SK-N-SH (cell line): Measurements from ENCODE around the gene ZNF626. TPM values are rescaled to one million over a fixed set of nuclear protein-coding genes. Genes with fewer than 3 reads are reported as not detected.
"Not testable (repeated sequence)": the region's sequence is repeated elsewhere in the genome, so short reads cannot be mapped to it uniquely, and the experiment has no call there.

ENCODE experiments used
- CTCF ChIA-PET: fragments of 300-600, 350-600 bp; formaldehyde crosslinking; extraction: SDS; loops from one replicate; lab custom pipeline; 2021; lab: Yijun Ruan, JAX
- POLR2A ChIA-PET: fragments of 350-600 bp; sonication (Branson Sonifier 250); formaldehyde crosslinking; extraction: SDS; loops from one replicate; lab custom pipeline; 2020; ENCODE audit warnings: antibody characterized with exemption, inconsistent platforms; lab: Yijun Ruan, JAX
- DNase-seq: peaks from one replicate; pipeline ENCODE4 v3.0.0; 2012
- H2AFZ ChIP-seq: fragments of 200-600 bp; sonication (generic); 2 replicates; pipeline ENCODE4 v1.8.1; 2016; ENCODE audit warnings: antibody characterized with exemption, mild to moderate bottlenecking, low read depth
- H3F3A ChIP-seq: fragments of 200-600 bp; sonication (generic); replicated peaks from 2 replicates; pipeline ENCODE3; 2016; ENCODE audit warnings: antibody characterized with exemption, mild to moderate bottlenecking; ENCODE audit not compliant: insufficient read depth
- H3K27ac ChIP-seq, 2 experiments: fragments of 200-500 bp in 1 of 2; fragments of 200-600 bp in 1 of 2; sonication (Bioruptor generic) in 1 of 2; sonication (generic), shearing (Covaris generic) in 1 of 2; 2 replicates each; pipeline versions ENCODE4 v1.5.1 to v1.6.1; 2014 to 2016; ENCODE audit warnings: low read depth in 2 of 2, inconsistent platforms in 1 of 2, low read length in 1 of 2, mild to moderate bottlenecking in 1 of 2, mixed read lengths in 1 of 2
- H3K27me3 ChIP-seq: fragments of 200-600 bp; sonication (generic), shearing (Covaris generic); 2 replicates; pipeline ENCODE4 v1.6.1; 2016; ENCODE audit warnings: mixed run types; ENCODE audit not compliant: insufficient read depth
- H3K36me3 ChIP-seq, 2 experiments: fragments of 200-500 bp in 1 of 2; fragments of 200-600 bp in 1 of 2; sonication (Bioruptor generic) in 1 of 2; sonication (generic) in 1 of 2; replicated peaks in 1 of 2; 2 replicates each; pipeline versions ENCODE3 to v1.5.1; 2014 to 2016; ENCODE audit warnings: low read length in 1 of 2, mild to moderate bottlenecking in 1 of 2; ENCODE audit not compliant: insufficient read depth in 2 of 2, control insufficient read depth in 1 of 2
- H3K4me1 ChIP-seq, 2 experiments: fragments of 200-500 bp in 1 of 2; fragments of 200-600 bp in 1 of 2; sonication (Bioruptor generic) in 1 of 2; sonication (generic), shearing (Covaris generic) in 1 of 2; 2 replicates each; pipeline versions ENCODE4 v1.5.1 to v1.6.1; 2014 to 2016; ENCODE audit warnings: low read depth in 1 of 2, low read length in 1 of 2, mixed run types in 1 of 2; ENCODE audit not compliant: insufficient read depth in 2 of 2, control insufficient read depth in 1 of 2
- H3K4me2 ChIP-seq: fragments of 200-600 bp; sonication (generic), shearing (Covaris generic); 2 replicates; pipeline ENCODE4 v1.6.1; 2017; ENCODE audit warnings: mixed run types
- H3K4me3 ChIP-seq, 2 experiments: fragments of 200-500 bp in 1 of 2; fragments of 200-600 bp in 1 of 2; sonication (Bioruptor generic) in 1 of 2; sonication (generic), shearing (Covaris generic) in 1 of 2; 2 replicates each; pipeline versions ENCODE4 v1.5.1 to v1.8.1; 2014 to 2016; ENCODE audit warnings: low read depth in 2 of 2, inconsistent platforms in 1 of 2, low read length in 1 of 2, mild to moderate bottlenecking in 1 of 2, mixed read lengths in 1 of 2, moderate library complexity in 1 of 2
- H3K79me2 ChIP-seq: fragments of 200-600 bp; sonication (generic); 2 replicates; pipeline ENCODE4 v1.8.1; 2017; ENCODE audit warnings: mild to moderate bottlenecking; ENCODE audit not compliant: insufficient read depth
- H3K9ac ChIP-seq: fragments of 200-600 bp; sonication (generic); 2 replicates; pipeline ENCODE4 v1.6.1; 2017; ENCODE audit warnings: mixed run types
- H3K9me2 ChIP-seq: fragments of 200-600 bp; sonication (generic); 2 replicates; pipeline ENCODE4 v1.6.1; 2017; ENCODE audit warnings: mixed run types
- H3K9me3 ChIP-seq: fragments of 200-600 bp; sonication (generic); 2 replicates; pipeline ENCODE4 v1.6.1; 2017; ENCODE audit warnings: mixed run types, mild to moderate bottlenecking, moderate library complexity
- H4K20me1 ChIP-seq: fragments of 200-600 bp; sonication (generic); 2 replicates; pipeline ENCODE4 v1.6.1; 2017; ENCODE audit warnings: mild to moderate bottlenecking, mixed run types; ENCODE audit not compliant: insufficient read depth
- EZH2phosphoT487 ChIP-seq: fragments of 200-600 bp; sonication (generic); IDR thresholded peaks from 2 replicates; pipeline ENCODE4 v1.6.1; 2017; ENCODE audit warnings: low read depth, mixed run types, mild to moderate bottlenecking, antibody characterized with exemption, moderate library complexity, borderline replicate concordance
- FOXM1 ChIP-seq: IDR thresholded peaks from 2 replicates; pipeline ENCODE4 v1.4.0; 2012; ENCODE audit warnings: low read depth, mild to moderate bottlenecking
- NFIC ChIP-seq: IDR thresholded peaks from 2 replicates; pipeline ENCODE4 v1.4.0; 2012; ENCODE audit warnings: borderline replicate concordance
- POLR2AphosphoS5 ChIP-seq: IDR thresholded peaks from 2 replicates; pipeline ENCODE4 v1.6.1; 2012; ENCODE audit warnings: low read depth, low read length
- RCOR1 ChIP-seq: fragments of 150-350 bp; IDR thresholded peaks from 2 replicates; pipeline ENCODE4 v1.6.1; 2017; ENCODE audit warnings: antibody characterized with exemption, low read length
- SIN3A ChIP-seq: IDR thresholded peaks from 2 replicates; pipeline ENCODE4 v1.6.1; 2012; ENCODE audit warnings: low read depth, mild to moderate bottlenecking, low read length, moderate library complexity, borderline replicate concordance
- SMC3 ChIP-seq: IDR thresholded peaks from 2 replicates; pipeline ENCODE4 v1.6.1; 2012; ENCODE audit warnings: low read depth, low read length, improper control_type of control experiment
- TEAD4 ChIP-seq: IDR thresholded peaks from 2 replicates; pipeline ENCODE4 v1.4.0; 2012; ENCODE audit warnings: mild to moderate bottlenecking, borderline replicate concordance; ENCODE audit not compliant: insufficient read depth
- YY1 ChIP-seq: IDR thresholded peaks from 2 replicates; pipeline ENCODE4 v1.4.0; 2012; ENCODE audit warnings: low read depth, mild to moderate bottlenecking
- WGBS: methylation state at CpG from one replicate; pipeline ENCODE4 v1.1.6; 2017; ENCODE audit warnings: low lambda C conversion rate; 5-methylcytosine and 5-hydroxymethylcytosine counted together
- polyA plus RNA-seq, 3 experiments: library from polyadenylated mRNA; depleted of rRNA; stranded (reverse); fragments of >200 nt; gene quantifications; 2 replicates each; pipeline ENCODE4 v1.2.3, GENCODE V29; 2012
- TF ChIP-seq, protein P1 (sequence below): IDR thresholded peaks from 2 replicates; pipeline ENCODE4 v1.4.0; 2012; ENCODE audit warnings: low read depth, borderline replicate concordance

Gene ZNF626
- polyA plus RNA-seq, 1 of the 3 experiments (the other 2 are of a cell fraction): 2.2 TPM

- no peak overlapping the region for H3K4me2 ChIP-seq
Observed at GRCh38 chr19:20664901-20665781, 3.8 kb upstream of the ZNF626 start.

GRCh38 chr19:20664475-20664874 lies 3.1 kb upstream of the ZNF626 start:
- DNase-seq, H2AFZ ChIP-seq, H3K36me3 ChIP-seq, H3K27ac ChIP-seq, H3K9ac ChIP-seq, POLR2A ChIA-PET, CTCF ChIA-PET, H3K9me2 ChIP-seq, H3K4me2 ChIP-seq, H4K20me1 ChIP-seq, H3K4me1 ChIP-seq, H3K4me3 ChIP-seq, H3K9me3 ChIP-seq, H3K27me3 ChIP-seq, H3F3A ChIP-seq: not testable (repeated sequence)
- 39% methylated on average over 10 of the region's 10 CpGs for WGBS
- peaks cover 14% of the 10 kb centered on the region for H3K79me2 ChIP-seq

More at GRCh38 chr19:20664901-20665781, 3.8 kb upstream of the ZNF626 start:
- no peaks in the 10 kb centered on the region for H3K9me3 ChIP-seq
- peaks cover 8% of the 10 kb centered on the region for H3K79me2 ChIP-seq
- no peak for DNase-seq
- TF ChIP-seq SMC3 (no peak), EZH2phosphoT487 (no peak), YY1 (no peak), TEAD4 (no peak), NFIC (no peak), FOXM1 (no peak), SIN3A (no peak), RCOR1 (no peak), POLR2AphosphoS5 (no peak)
- TF ChIP-seq, protein P1, sequence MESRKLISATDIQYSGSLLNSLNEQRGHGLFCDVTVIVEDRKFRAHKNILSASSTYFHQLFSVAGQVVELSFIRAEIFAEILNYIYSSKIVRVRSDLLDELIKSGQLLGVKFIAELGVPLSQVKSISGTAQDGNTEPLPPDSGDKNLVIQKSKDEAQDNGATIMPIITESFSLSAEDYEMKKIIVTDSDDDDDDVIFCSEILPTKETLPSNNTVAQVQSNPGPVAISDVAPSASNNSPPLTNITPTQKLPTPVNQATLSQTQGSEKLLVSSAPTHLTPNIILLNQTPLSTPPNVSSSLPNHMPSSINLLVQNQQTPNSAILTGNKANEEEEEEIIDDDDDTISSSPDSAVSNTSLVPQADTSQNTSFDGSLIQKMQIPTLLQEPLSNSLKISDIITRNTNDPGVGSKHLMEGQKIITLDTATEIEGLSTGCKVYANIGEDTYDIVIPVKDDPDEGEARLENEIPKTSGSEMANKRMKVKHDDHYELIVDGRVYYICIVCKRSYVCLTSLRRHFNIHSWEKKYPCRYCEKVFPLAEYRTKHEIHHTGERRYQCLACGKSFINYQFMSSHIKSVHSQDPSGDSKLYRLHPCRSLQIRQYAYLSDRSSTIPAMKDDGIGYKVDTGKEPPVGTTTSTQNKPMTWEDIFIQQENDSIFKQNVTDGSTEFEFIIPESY: no peak
- H3F3A ChIP-seq: no peaks in the 10 kb centered on the region
- no peak overlapping the region for H3K27ac ChIP-seq
- ChIA-PET CTCF (no interaction called here), POLR2A (interaction anchor here (0.6 to 1.0 kb wide), 2 partner anchors 259 to 732 kb away, joined by 3 read pairs; partner anchors contain the start of gene ZNF493)
- WGBS: 64% methylated on average over 19 of the region's 22 CpGs
- no peak overlapping the region for H3K9ac ChIP-seq
- no peaks in the 10 kb centered on the region for H4K20me1 ChIP-seq
- no peaks in the 10 kb centered on the region for H3K27me3 ChIP-seq
- H2AFZ ChIP-seq: no peak overlapping the region
- no peaks in the 10 kb centered on the region for H3K9me2 ChIP-seq
- no peaks in the 10 kb centered on the region for H3K36me3 ChIP-seq
- H3K4me3 ChIP-seq: no peak overlapping the region
- peaks cover 0 to 2% of the 10 kb centered on the region in 2 experiments; a peak in 1 of 4 replicates for H3K4me1 ChIP-seq
